Breast epithelium (tissue), 4 donors: Measurements from ENCODE around the gene ARHGEF7. TPM values are rescaled to one million over a fixed set of nuclear protein-coding genes. Genes with fewer than 3 reads are reported as not detected.

ENCODE experiments used
- DNase-seq, 2 donors: peaks; one replicate each; pipeline ENCODE4 v3.0.0-alpha.2; 2019; ENCODE audit warnings: low spot score in 2 of 2
- H3K27ac ChIP-seq, 2 donors: fragments of 200-600 bp; sonication (generic) in 1 of 2; one replicate each; pipeline ENCODE4 v1.5.1; 2016 to 2019; ENCODE audit warnings: mild to moderate bottlenecking in 1 of 2
- H3K27me3 ChIP-seq, 2 donors: fragments of 200-600 bp; sonication (generic) in 1 of 2; one replicate each; pipeline versions ENCODE4 v1.5.1 to v1.6.0; 2017 to 2019; ENCODE audit warnings: control low read depth in 1 of 2, mild to moderate bottlenecking in 1 of 2
- H3K36me3 ChIP-seq: fragments of 200-600 bp; one replicate; pipeline ENCODE4 v1.5.1; 2019
- H3K4me1 ChIP-seq, 2 donors: fragments of 200-600 bp; sonication (generic); one replicate each; pipeline ENCODE4 v1.5.1; 2016 to 2019; ENCODE audit warnings: control low read depth in 1 of 2
- H3K4me3 ChIP-seq, 3 donors: fragments of 200-600 bp; sonication (generic); 1 replicate in 2 of 3; 2 replicates in 1 of 3; pipeline ENCODE4 v1.5.1; 2016 to 2019; ENCODE audit warnings: mild to moderate bottlenecking in 3 of 3, moderate library complexity in 2 of 3
- H3K9me3 ChIP-seq, 2 donors: fragments of 200-600 bp; sonication (generic) in 1 of 2; one replicate each; pipeline ENCODE4 v1.5.1; 2016 to 2019; ENCODE audit warnings: control low read depth in 1 of 2
- POLR2A ChIP-seq: fragments of 450-650 bp; IDR thresholded peaks from one replicate; pipeline ENCODE4 v1.6.1; 2016; ENCODE audit warnings: antibody characterized with exemption, mild to moderate bottlenecking, moderate library complexity
- POLR2AphosphoS5 ChIP-seq, 3 donors: sonication (generic); formaldehyde crosslinking; IDR thresholded peaks; one replicate each; pipeline ENCODE4 v1.6.1; 2017; ENCODE audit warnings: antibody characterized with exemption in 3 of 3
- intact Hi-C: fragments of 100-400 bp; cut with DNase I; formaldehyde crosslinking; loops from one replicate; pipeline ENCODE4 v1.15.1; 2023; ENCODE audit warnings: low total_unique reads
- total RNA-seq, 3 donors: library from RNA; depleted of rRNA; stranded (reverse); fragments of >200 nt; gene quantifications; one replicate each; pipeline ENCODE4 v1.1.0, GENCODE V29; 2016
- TF ChIP-seq, protein P1 (sequence below), 3 donors: fragments of 450-650 bp; IDR thresholded peaks; one replicate each; pipeline ENCODE4 v1.5.1; 2016 to 2017; ENCODE audit warnings: antibody characterized with exemption in 3 of 3, mild to moderate bottlenecking in 3 of 3, moderate library complexity in 3 of 3

ARHGEF7 gene
- total RNA-seq, 3 donors from 2014 or later: 79.6 to 92.0 (median 85.5) TPM

- intact Hi-C loops: no loop called here
- DNase-seq: no peak
- H3K4me1 ChIP-seq: no peaks in the 10 kb centered on the region
- TF ChIP-seq, protein P1, sequence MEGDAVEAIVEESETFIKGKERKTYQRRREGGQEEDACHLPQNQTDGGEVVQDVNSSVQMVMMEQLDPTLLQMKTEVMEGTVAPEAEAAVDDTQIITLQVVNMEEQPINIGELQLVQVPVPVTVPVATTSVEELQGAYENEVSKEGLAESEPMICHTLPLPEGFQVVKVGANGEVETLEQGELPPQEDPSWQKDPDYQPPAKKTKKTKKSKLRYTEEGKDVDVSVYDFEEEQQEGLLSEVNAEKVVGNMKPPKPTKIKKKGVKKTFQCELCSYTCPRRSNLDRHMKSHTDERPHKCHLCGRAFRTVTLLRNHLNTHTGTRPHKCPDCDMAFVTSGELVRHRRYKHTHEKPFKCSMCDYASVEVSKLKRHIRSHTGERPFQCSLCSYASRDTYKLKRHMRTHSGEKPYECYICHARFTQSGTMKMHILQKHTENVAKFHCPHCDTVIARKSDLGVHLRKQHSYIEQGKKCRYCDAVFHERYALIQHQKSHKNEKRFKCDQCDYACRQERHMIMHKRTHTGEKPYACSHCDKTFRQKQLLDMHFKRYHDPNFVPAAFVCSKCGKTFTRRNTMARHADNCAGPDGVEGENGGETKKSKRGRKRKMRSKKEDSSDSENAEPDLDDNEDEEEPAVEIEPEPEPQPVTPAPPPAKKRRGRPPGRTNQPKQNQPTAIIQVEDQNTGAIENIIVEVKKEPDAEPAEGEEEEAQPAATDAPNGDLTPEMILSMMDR (IDR thresholded peaks at IDR 0.05): no peak
- TF ChIP-seq POLR2AphosphoS5 (IDR thresholded peaks at IDR 0.05) (no peak), POLR2A (no peak)
- no peaks in the 10 kb centered on the region for H3K27me3 ChIP-seq
- H3K36me3 ChIP-seq: no peaks in the 10 kb centered on the region
- H3K27ac ChIP-seq: no peak overlapping the region
- H3K9me3 ChIP-seq: no peaks in the 10 kb centered on the region
- H3K4me3 ChIP-seq: no peak overlapping the region
Measured at GRCh38 chr13:111156421-111156820, 41.3 kb downstream of the ARHGEF7 start.

DNA sequence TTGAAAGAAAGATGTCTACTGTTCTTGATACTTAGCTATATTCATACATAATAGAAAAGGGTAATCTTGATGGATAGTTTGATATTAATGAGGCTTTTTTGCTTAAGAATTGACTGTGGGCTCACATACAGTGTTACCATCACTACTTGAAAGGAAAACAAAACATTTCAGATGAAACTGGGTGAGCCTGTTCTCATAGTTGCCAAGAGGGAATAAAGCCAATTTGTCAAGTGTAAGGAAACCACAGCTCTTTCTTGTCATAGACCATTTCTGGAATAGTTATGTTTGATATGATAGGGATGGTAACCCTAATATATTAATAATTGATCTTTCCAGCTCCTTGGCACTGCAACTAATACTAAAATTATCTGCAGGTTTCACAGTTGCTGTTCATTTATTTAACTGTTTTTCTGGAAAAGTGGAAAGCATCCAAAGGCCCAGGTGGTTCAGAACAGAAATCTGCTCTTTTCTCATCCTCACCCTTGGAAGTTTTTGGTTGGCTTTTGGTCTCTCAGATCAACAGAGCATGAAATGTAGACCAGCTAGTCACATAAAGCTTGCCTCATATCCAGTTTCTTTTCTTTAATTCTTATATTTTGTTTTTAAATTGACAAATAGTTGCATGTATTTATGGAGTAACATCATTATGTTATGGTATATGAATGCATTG lies 43.2 kb downstream of the ARHGEF7 start:
- Histone ChIP-seq H3K27me3 (no peaks in the 10 kb centered on the region), H3K4me3 (no peak overlapping the region), H3K27ac (peak overlapping the region; percentile 45 to 53), H3K4me1 (no peaks in the 10 kb centered on the region), H3K9me3 (no peaks in the 10 kb centered on the region), H3K36me3 (no peaks in the 10 kb centered on the region)
- intact Hi-C loops: no loop called here
- DNase-seq: no peak
- TF ChIP-seq POLR2AphosphoS5 (IDR thresholded peaks at IDR 0.05): no peak
- TF ChIP-seq POLR2A: no peak
- TF ChIP-seq, protein P1 (IDR thresholded peaks at IDR 0.05): no peak

DNA sequence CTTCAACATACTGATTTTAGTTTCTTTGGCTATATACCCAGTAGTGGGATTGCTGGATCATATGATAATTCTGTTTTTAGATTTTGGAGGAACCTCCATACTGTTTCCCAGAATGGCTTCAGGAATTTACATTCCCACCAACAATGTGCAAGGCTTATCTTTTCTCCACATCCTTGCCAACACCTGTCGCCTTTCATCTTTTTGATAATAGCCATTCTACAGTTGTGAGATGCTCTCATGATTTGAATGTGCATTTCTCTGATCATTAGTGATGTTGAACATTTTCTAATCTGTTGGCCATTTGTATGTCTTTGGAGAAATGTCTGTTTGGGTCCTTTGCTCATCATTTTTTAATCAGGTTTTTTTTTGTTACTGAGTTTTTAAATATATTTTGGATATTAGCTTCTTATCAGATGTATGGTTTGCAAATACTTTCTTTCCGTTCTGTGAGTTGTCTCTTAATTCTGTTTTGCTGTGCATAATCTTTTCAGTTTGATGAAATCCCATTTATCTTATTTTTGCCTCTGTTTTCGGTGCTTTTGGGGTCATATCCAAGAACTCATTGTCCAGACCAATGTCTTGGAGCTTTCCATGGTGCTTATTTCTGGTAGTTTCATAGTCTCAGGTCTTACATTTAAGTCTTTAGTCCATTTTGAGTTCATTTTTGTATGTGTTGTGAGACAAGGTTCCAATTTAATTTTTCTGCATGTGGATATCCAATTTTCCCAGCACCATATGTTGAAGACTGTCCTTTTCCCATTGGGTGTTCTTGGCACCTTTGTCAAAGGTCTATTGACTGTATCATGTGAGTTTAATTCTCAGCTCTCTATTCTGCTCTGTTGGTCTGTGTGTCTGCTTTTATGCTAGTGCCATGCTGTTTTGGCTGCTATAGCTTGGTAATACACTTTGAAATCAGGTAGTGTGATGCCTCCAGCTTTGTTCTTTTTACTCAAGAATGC lies 44.5 kb downstream of the ARHGEF7 start:
- H3K4me3 ChIP-seq: no peak overlapping the region
- H3K4me1 ChIP-seq: no peaks in the 10 kb centered on the region
- no peaks in the 10 kb centered on the region for H3K9me3 ChIP-seq
- no peaks in the 10 kb centered on the region for H3K36me3 ChIP-seq
- DNase-seq: no peak
- no peak for TF ChIP-seq POLR2A
- TF ChIP-seq, protein P1 (IDR thresholded peaks at IDR 0.05): no peak
- intact Hi-C loops: no loop called here
- H3K27ac ChIP-seq: no peak overlapping the region
- H3K27me3 ChIP-seq: no peaks in the 10 kb centered on the region

GRCh38 chr13:111160648-111161047 lies 45.5 kb downstream of the ARHGEF7 start:
- no peaks in the 10 kb centered on the region for H3K9me3 ChIP-seq
- H3K4me1 ChIP-seq: no peaks in the 10 kb centered on the region
- intact Hi-C loops: no loop called here
- DNase-seq: no peak
- H3K36me3 ChIP-seq: no peaks in the 10 kb centered on the region
- no peak overlapping the region for H3K4me3 ChIP-seq
- no peak overlapping the region for H3K27ac ChIP-seq
- TF ChIP-seq POLR2A (no peak), POLR2AphosphoS5 (IDR thresholded peaks at IDR 0.05) (no peak)
- TF ChIP-seq, protein P1 (IDR thresholded peaks at IDR 0.05): no peak
- H3K27me3 ChIP-seq: no peaks in the 10 kb centered on the region
